Thoracic aorta (tissue), 2 donors: Measurements from ENCODE around the gene SLC9A7. TPM values are rescaled to one million over a fixed set of nuclear protein-coding genes. Genes with fewer than 3 reads are reported as not detected.

Source experiments
- ATAC-seq: fragments of 150-250 bp; one replicate; pipeline ENCODE4 v1.8.0; 2017; ENCODE audit warnings: low read depth; ENCODE audit not compliant: insufficient number of reproducible peaks, low FRiP score
- DNase-seq: peaks from one replicate; pipeline ENCODE4 v3.0.0-alpha.2; 2020; ENCODE audit warnings: low spot score
- H3K27ac ChIP-seq, 2 donors: fragments of 200-600 bp; sonication (generic); 1 replicate in 1 of 2; 2 replicates in 1 of 2; pipeline ENCODE4 v1.5.1; 2016; ENCODE audit warnings: mild to moderate bottlenecking in 2 of 2, moderate library complexity in 2 of 2
- H3K27me3 ChIP-seq: fragments of 200-600 bp; sonication (generic); replicated peaks from 2 replicates; pipeline ENCODE4 v1.6.0; 2016; ENCODE audit warnings: mild to moderate bottlenecking; ENCODE audit not compliant: insufficient read depth
- H3K36me3 ChIP-seq: fragments of 200-600 bp; sonication (generic); one replicate; pipeline ENCODE4 v1.5.1; 2016
- H3K4me1 ChIP-seq, 2 donors: fragments of 200-600 bp; sonication (generic); 1 replicate in 1 of 2; 2 replicates in 1 of 2; pipeline versions ENCODE4 v1.5.1 to v1.6.0; 2016; ENCODE audit warnings: low read depth in 2 of 2, mild to moderate bottlenecking in 1 of 2; ENCODE audit not compliant: control insufficient read depth in 1 of 2
- H3K4me3 ChIP-seq: fragments of 200-600 bp; sonication (generic); 2 replicates; pipeline ENCODE4 v1.5.1; 2016; ENCODE audit warnings: mild to moderate bottlenecking
- H3K9me3 ChIP-seq: fragments of 200-600 bp; sonication (generic); 2 replicates; pipeline ENCODE4 v1.5.1; 2016
- total RNA-seq, 2 donors: library from RNA; depleted of rRNA; stranded (reverse); fragments of >200 nt; gene quantifications; one replicate each; pipeline versions ENCODE4 v1.1.0 to v1.2.3, GENCODE V29; 2016
- TF ChIP-seq, protein P1 (sequence below): fragments of 200-600 bp; sonication (generic); IDR thresholded peaks from one replicate; pipeline ENCODE4 v1.5.1; 2019; ENCODE audit warnings: antibody characterized with exemption

The SLC9A7 gene
- total RNA-seq, 2 donors from 2014 or later = 6.7 to 12.2 TPM

DNA sequence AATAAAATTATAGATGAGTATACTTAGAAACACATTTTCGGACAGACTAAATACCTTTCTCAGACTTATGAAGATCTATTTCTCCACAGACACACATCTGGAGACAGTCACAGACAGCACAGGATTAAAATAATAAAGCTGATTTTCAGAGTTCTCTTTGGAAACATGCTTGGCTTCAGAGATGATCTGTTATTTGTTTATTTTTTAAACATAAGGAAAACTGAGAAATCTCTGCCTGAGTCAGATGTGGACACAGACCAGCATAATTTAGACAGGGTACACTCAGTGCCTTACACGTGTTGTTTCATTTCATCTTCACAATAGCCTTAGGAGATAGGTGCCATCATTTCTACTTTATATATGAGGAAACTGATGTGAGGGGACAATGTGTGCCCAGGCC lies 92.1 kb downstream of the SLC9A7 start:
- DNase-seq (no peak), ATAC-seq (no peak)
- TF ChIP-seq, protein P1, sequence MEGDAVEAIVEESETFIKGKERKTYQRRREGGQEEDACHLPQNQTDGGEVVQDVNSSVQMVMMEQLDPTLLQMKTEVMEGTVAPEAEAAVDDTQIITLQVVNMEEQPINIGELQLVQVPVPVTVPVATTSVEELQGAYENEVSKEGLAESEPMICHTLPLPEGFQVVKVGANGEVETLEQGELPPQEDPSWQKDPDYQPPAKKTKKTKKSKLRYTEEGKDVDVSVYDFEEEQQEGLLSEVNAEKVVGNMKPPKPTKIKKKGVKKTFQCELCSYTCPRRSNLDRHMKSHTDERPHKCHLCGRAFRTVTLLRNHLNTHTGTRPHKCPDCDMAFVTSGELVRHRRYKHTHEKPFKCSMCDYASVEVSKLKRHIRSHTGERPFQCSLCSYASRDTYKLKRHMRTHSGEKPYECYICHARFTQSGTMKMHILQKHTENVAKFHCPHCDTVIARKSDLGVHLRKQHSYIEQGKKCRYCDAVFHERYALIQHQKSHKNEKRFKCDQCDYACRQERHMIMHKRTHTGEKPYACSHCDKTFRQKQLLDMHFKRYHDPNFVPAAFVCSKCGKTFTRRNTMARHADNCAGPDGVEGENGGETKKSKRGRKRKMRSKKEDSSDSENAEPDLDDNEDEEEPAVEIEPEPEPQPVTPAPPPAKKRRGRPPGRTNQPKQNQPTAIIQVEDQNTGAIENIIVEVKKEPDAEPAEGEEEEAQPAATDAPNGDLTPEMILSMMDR = no peak
- no peaks in the 10 kb centered on the region for H3K36me3 ChIP-seq
- H3K27me3 ChIP-seq = no peaks in the 10 kb centered on the region
- no peaks in the 10 kb centered on the region for H3K4me1 ChIP-seq
- no peak overlapping the region for H3K27ac ChIP-seq
- no peaks in the 10 kb centered on the region for H3K9me3 ChIP-seq
- no peak overlapping the region for H3K4me3 ChIP-seq

DNA sequence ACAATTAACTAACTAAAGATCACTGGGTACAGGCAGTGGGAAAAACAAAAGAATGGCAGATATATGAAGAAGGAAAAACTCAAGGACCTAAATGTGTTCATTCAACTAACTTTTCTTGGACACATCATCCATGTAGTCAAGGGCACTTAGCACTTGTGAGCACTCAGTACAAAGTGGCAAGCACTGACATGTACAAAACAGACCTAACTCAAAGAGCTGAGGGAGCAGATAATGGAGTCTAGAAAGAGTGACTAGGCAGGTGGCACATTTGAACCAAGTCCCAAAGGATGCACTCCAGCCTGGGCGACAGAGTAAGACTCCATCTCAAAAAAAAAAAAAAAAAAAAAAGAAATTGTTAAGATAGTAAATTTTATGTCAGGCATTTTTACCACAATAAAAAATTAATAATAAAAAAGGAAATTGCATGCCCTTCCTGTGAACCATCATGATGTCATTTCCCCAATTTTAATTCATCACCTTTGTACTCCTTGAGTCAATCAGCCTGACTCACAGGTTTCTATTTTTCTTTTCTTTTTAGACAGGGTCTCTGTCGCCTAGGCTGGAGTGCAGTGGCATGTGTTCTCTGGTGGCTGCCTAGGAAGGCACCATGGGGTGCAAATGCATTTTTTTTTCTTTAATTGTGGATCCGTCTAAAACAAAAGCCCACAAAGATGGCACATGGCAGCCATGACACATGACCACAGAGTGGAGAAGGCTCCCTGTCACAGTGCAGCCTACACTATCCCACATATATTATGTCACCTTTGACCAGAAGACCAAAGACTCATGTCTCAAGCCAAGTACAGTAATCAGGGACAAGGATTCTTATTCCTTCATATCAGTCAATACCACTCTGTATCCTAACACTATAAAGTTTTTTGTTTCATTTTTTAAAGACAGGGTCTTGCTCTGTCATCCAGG lies 93.4 kb downstream of the SLC9A7 start:
- TF ChIP-seq, protein P1 = no peak
- Histone ChIP-seq H3K27me3 (no peaks in the 10 kb centered on the region), H3K4me1 (no peaks in the 10 kb centered on the region), H3K27ac (no peak overlapping the region), H3K4me3 (no peak overlapping the region), H3K36me3 (no peaks in the 10 kb centered on the region), H3K9me3 (no peaks in the 10 kb centered on the region)
- DNase-seq (no peak), ATAC-seq (no peak)

- Histone ChIP-seq H3K4me3 (no peak overlapping the region), H3K27me3 (no peaks in the 10 kb centered on the region), H3K4me1 (no peaks in the 10 kb centered on the region), H3K9me3 (no peaks in the 10 kb centered on the region), H3K36me3 (no peaks in the 10 kb centered on the region), H3K27ac (no peak overlapping the region)
- ATAC-seq = no peak
- TF ChIP-seq, protein P1 = no peak
- DNase-seq = no peak
Measured at GRCh38 chrX:46662188-46662958, 96.5 kb downstream of the SLC9A7 start.

- ATAC-seq (no peak), DNase-seq (no peak)
- Histone ChIP-seq H3K36me3 (no peaks in the 10 kb centered on the region), H3K4me1 (no peaks in the 10 kb centered on the region), H3K4me3 (no peak overlapping the region), H3K9me3 (no peaks in the 10 kb centered on the region), H3K27me3 (no peaks in the 10 kb centered on the region), H3K27ac (no peak overlapping the region)
- TF ChIP-seq, protein P1 = no peak
Measured at GRCh38 chrX:46653482-46653881, 105.4 kb downstream of the SLC9A7 start.
